Inflammatory macrophage treated with lipopolysaccharide for 4 hours (primary cell): ENCODE measurements around the gene EVA1B.
A peak's percentile ranks its signal among the peaks of the same experiment; 100 is the strongest.

Experiments used
- DNase-seq: peaks from one replicate; pipeline ENCODE4 v3.0.0-alpha.2; 2020

EVA1B gene, protein sequence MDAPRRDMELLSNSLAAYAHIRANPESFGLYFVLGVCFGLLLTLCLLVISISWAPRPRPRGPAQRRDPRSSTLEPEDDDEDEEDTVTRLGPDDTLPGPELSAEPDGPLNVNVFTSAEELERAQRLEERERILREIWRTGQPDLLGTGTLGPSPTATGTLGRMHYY

GRCh38 chr1:36323636-36324352 is at the start of gene EVA1B:
Gene EVA1B, minus strand, starts transcription at chr1:36323645. Its CDS starts 608 bp downstream, at chr1:36323037.
- peak; percentile 27 for DNase-seq

DNA sequence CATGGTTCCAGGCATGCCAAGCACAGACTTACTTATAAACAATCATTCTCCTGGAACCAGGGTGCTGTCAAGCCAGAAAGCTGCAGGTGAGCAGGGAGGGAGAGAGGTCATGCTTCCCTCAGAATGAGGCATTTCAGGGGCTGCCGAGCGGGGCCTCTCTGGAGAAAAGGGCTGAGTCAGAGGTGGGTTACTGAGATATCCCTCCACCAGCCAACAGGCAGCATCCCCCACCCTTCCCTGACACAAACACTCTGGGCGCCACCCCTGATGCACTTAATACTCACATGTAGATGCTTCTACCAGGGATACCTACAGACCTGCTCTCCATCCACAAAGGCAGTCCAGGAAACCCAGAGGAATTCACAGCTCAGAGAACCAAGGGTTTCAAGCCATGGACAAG is 49.2 kb upstream of the EVA1B start:
- no peak for DNase-seq

DNA sequence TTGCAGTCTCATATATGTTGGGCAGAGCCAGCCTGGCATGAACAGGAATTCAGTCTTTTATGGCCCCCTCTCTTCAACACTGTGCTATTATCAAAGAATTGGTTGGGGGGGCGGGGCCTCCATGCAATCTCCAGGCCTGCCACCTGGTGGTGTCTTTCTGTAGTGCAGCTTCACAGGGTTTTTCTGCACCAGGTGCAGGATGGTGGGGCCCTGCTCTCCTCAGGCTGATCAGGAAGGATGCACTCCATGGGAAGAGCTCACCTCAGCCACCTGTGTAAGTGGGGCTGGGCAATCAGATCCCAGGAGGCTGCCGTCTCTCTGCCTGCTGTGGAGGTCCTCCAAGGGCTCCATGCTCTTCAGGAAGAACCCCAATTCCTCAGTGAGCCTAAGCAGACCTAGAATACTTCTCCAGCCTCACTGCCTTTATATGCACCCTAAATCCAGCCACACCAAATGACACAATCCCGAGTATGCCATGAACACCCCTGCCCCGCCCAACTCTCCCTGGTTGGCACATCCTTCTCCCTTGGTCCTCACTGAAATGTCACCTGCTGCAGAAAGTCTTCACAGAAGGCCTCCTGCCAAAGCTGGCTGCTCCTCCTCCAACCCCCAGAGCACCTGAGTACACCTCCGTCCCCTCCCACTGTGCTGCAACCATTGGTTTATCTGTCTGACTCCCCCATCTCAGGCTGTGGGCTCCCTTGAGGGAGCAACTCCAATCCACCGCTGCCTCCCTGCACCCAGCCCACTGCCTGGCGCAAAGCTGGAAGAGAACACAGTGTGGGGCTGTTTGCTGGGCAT is 45.8 kb upstream of the EVA1B start:
- DNase-seq, result peak; percentile 53

GRCh38 chr1:36367798-36368197 is 44.4 kb upstream of the EVA1B start:
- no peak for DNase-seq

DNA sequence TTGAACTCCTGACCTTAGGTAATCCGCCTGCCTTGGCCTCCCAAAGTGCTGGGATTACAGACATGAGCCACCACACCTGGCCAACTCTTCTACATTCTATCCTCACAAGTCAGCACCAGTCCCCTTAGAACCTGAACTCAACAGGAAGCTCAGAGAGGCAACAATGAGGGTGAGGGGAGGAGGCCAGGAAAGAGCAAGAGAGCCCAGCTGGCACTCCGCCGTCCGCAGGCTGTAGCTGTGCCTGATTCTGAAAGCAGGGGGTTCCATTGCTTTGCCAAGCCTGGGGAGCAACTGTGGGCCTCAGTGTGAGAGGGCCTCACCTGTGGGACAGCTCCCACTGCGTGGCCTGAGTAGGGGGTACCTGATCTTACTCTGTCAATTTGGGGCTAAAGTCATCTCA is 43.6 kb upstream of the EVA1B start:
- no peak for DNase-seq

GRCh38 chr1:36366091-36366661 is 42.7 kb upstream of the EVA1B start:
- DNase-seq, result peak; percentile 70

DNA sequence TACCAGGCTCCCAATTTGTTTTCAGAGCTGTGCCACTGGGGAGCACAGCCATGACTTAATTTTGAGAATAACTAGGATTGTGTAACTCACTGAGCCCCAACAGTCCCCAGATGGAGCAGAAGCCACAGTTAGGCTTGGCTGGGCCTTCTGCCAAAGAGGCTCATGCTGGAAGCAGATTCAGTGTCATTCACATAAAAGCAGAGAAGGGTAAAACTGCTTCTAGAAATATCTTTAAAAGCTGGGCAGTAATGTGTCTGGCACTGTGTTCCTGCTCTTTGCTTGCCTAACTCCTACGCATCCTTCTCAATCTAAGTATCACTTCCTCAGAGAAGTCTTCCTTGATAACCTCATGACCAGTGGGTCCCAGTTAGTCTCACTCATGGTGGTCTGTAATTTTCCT is 41.9 kb upstream of the EVA1B start:
- DNase-seq, result peak; percentile 90

DNA sequence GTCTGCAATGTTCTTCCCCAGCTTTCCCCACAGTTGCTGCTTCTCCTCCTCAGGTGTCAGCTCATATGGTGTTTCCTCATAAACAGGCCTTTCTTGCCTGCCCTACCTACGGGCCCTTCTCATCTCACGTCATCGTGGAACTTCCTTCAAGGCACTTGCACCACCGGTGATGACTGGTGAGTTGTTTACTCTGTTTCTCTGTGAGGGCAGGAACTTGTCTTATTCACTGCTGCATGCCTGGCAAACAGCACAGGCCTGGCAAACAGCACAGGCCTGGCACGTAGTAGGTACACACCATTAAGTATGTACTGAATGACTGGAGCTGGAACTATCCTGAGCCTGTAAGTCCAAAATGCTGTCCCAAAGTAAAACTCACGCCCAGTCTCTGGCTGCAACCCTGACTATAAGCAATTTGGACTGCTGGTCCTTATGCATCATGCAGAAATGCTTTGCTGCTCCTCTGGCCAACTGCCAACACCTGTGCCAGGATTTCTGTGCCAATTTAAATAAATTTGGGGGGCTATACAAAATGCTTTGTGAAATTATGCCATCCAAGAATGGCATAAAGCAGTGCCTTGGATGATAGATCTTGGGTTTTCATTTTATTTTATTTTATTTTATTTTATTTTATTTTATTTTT is 36.6 kb upstream of the EVA1B start:
- DNase-seq, result peak; percentile 54

DNA sequence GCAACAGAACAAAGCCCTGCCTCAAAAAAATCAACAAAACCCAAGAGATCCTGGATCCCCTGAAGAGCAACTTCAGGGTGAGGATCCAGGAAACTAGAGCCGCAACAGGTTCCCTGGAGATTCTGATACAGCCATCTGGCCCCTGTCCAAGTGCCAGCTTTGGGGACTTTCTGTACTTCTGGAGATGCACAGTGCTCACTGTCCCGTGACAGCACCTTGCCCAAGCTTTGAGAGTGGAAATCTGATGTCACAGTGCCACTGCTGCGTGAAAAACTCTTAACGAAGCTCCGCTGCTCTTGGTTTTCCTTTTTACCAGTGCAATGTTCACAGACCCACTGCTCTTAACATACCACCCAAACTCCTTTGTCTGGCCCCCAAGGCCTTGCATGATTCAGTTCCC is 35.9 kb upstream of the EVA1B start:
- DNase-seq, result no peak

GRCh38 chr1:36358514-36359084 is 35.2 kb upstream of the EVA1B start:
- no peak for DNase-seq

GRCh38 chr1:36355811-36356210 is 32.4 kb upstream of the EVA1B start:
- no peak for DNase-seq

- no peak for DNase-seq
Measured at GRCh38 chr1:36354486-36354885, 31.0 kb upstream of the EVA1B start.

GRCh38 chr1:36352910-36353878 is 29.7 kb upstream of the EVA1B start:
- DNase-seq, result no peak

DNA sequence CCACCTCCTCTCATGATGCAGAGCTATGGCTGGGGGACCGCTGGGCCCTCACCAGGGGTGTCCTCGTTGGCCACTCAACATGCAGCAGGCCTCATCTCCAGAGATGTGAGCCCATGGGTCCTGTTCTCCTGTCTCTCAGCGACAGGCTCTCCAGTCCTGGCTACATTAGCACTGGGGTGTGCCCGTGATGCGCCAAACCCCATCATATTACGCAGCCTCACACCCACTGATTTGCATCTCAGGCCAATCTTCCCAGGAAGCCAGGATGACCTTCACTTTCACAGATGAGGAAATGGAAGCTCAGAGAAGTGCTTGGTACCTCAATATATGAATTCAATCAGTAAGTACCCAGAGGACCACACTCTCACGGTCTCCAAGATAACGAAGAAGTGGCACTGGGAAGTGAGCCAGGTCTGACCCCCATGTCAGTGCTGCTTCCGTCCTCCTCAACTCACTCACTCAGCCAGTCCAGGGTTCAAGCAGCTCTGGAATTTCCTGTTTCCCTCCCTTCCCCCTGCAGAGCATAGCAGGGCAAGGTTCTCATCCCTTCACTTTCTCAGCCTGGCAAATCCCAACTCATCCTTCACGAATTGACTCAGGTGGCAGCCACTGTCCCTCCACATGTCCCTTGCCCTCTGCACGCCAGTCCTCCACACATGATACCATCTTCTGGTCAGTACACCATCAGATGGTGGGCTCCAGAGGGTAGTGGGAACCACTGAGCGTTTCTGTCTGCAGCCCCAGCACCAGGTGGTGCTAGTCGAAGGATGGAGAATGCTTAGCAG is 28.9 kb upstream of the EVA1B start:
- DNase-seq, result peak; percentile 21

DNA sequence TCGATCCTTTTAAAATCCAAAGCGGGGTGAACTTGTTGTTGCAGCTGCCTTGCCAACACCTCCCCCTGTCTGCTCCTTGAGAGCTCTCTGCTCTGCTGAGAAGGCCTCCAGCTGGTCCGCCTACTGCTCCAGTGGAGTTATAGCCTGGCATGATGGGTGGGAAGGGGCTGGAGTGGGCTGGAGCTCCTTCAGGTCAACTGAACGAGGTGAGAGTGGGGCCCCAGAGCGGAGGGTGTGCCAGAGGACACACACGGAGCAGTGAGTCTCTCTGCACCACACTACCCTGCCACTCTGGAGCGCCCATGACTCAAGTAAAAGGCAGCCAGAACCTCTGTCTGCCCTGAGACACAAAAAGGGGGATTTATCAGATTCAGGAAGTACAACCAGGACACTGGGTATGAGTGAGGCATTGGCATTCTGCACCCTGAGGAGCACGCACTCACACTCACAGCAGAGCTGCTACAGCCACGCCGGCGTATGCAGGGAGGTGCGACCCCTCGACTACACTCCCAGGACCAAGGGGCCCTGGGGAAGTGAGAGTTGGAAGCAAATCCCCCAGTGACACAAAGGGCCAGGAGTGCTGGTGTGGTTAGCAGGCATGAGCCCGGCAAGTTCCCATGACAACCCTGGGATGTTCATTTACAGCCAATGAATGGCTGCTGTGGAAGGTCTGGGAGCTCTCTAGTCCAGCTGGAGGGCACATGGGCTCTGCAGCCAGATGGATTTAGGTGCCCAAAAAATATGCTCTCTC is 28.0 kb upstream of the EVA1B start:
- DNase-seq, result peak; percentile 40

DNA sequence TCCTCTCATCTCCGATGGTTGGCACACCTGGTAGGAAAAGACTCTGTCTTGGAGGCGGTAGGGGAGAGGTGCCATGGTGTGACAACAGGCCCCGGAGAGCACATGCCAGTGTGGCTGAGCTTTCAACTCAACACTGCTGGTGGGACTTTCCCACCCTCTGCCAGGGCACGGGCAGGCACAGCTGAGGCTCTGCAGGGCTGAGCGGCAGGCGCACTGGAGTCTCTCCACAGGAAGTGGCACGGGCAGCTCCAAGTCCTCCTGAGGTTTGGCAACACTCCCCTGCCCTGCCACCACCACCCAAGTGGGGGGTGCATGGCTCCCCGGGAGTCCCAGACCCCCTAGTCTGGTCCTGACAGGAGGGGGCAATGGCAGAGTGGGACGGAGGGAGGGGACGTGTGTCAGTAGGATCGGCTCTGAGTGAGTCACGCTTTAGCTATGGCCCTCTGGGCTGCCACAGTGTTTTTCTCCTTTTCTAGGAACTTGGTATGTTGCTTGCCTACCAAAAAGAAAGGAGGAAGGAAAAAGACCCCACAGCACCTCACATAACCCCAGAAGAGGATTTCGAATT is 27.3 kb upstream of the EVA1B start:
- DNase-seq, result peak; percentile 49

GRCh38 chr1:36349839-36350238 is 26.4 kb upstream of the EVA1B start:
- no peak for DNase-seq

- DNase-seq, result peak; percentile 63
Measured at GRCh38 chr1:36349241-36349671, 25.8 kb upstream of the EVA1B start.

- no peak for DNase-seq
Measured at GRCh38 chr1:36346741-36347370, 23.4 kb upstream of the EVA1B start.
